ENCODE data around the gene PDCD1LG2.
"Not testable (repeated sequence)": the region's sequence is repeated elsewhere in the genome, so short reads cannot be mapped to it uniquely, and the experiment has no call there.

PDCD1LG2 gene

DNA sequence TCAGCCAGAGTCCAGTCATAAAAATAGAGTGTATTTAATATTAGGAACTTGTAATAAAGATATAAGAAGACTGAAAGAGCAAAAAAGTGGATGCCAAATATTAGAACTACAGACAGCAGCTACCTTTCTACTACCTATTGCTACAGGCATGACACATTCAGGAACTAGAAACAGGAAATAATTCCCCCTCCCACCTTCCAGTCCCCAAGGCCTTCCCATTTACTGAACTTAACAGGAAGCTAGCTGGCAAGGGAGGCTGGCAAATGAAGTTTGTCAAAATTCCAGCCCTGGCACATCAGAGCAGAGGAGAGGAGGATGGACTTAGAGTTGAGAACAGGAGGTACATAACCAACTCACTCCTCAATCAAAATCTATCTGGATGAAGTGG, 68.4 kb downstream of the PDCD1LG2 start:
- ChIA-PET POLR2A (no interaction called here), CTCF (interaction anchor here (1.1 to 5.1 kb wide), 3 partner anchors 10 to 128 kb away, joined by 4 to 31 read pairs (median 7); partner anchors contain the start of gene CD274)
- DNase-seq (ENCODE audit: low read depth, low spot score), result no peak
- TF ChIP-seq, protein P1, sequence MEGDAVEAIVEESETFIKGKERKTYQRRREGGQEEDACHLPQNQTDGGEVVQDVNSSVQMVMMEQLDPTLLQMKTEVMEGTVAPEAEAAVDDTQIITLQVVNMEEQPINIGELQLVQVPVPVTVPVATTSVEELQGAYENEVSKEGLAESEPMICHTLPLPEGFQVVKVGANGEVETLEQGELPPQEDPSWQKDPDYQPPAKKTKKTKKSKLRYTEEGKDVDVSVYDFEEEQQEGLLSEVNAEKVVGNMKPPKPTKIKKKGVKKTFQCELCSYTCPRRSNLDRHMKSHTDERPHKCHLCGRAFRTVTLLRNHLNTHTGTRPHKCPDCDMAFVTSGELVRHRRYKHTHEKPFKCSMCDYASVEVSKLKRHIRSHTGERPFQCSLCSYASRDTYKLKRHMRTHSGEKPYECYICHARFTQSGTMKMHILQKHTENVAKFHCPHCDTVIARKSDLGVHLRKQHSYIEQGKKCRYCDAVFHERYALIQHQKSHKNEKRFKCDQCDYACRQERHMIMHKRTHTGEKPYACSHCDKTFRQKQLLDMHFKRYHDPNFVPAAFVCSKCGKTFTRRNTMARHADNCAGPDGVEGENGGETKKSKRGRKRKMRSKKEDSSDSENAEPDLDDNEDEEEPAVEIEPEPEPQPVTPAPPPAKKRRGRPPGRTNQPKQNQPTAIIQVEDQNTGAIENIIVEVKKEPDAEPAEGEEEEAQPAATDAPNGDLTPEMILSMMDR (IDR thresholded peaks at IDR 0.05; ENCODE audit: insufficient read depth, low read length, missing control alignments), result no peak
- H3K4me3 ChIP-seq (ENCODE audit: low read depth, low read length), result no peak overlapping the region

DNA sequence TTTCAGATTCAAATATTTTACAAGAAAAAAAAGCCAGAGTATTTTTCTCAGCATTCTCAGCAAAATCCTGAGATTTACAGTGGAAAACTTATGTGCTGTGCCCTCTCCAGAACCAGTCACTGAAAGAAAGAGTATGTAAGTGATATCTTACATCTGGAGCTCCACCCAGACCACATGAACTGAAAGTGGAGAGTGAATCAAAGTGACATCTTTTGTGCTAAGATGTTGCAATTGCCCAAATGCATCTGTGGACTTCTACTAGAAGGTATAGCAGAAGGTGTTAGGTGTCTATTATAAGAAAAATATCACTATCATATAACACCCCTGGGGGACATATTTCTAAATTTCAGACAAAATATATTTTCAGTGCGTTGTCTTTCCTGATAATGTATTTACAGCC, 69.5 kb downstream of the PDCD1LG2 start:
- no peak for DNase-seq (ENCODE audit: low read depth, low spot score)
- CTCF ChIA-PET, result interaction anchor here (5.1 kb wide), 1 partner anchor 9 kb away, joined by 31 read pairs; no protein-coding TSS in a partner anchor
- POLR2A ChIA-PET, result no interaction called here
- no peak overlapping the region for H3K4me3 ChIP-seq (ENCODE audit: low read depth, low read length)
- TF ChIP-seq, protein P1 (IDR thresholded peaks at IDR 0.05; ENCODE audit: insufficient read depth, low read length, missing control alignments), result no peak

DNA sequence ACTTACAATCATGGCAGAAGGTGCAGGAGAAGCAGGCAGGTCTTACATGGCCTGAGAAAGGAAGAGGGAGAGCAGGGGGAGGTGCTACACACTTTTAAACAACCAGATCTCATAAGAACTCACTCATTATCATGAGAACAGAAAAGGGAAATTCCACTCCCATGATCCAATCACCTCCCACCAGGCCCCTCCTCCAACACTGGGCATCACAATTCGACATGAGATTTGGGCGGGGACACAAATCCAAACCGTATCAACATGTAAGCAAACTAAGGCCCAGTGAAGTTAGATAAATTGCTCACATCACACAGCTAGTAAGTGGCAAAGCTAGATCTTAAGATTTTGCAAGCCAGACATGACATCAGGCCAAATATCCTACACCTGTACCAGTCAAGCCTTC, 70.3 kb downstream of the PDCD1LG2 start:
- TF ChIP-seq, protein P1 (IDR thresholded peaks at IDR 0.05; ENCODE audit: insufficient read depth, low read length, missing control alignments), result no peak
- H3K4me3 ChIP-seq (ENCODE audit: low read depth, low read length), result no peak overlapping the region
- ChIA-PET POLR2A (no interaction called here), CTCF (interaction anchor here (5.1 kb wide), 1 partner anchor 8 kb away, joined by 31 read pairs; no protein-coding TSS in a partner anchor)
- no peak for DNase-seq (ENCODE audit: low read depth, low spot score)

DNA sequence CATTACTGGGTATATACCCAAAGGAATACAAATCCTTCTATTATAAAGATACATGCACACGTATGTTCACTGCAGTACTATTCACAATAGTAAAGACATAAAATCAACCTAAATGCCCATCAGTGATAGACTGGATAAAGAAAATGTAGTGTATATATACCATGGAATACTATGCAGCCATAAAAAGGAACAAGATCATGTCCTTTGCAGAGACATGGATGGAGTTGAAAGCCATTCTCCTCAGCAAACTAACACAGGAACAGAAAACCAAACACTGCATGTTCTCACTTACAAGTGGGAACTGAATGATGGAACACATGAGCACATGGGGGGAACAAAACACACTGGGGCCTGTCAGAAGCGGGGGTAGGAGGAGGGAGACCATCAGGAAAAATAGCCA, 71.4 kb downstream of the PDCD1LG2 start:
- DNase-seq (ENCODE audit: low read depth, low spot score); CTCF ChIA-PET; H3K4me3 ChIP-seq (ENCODE audit: low read depth, low read length); POLR2A ChIA-PET: not testable (repeated sequence)

DNA sequence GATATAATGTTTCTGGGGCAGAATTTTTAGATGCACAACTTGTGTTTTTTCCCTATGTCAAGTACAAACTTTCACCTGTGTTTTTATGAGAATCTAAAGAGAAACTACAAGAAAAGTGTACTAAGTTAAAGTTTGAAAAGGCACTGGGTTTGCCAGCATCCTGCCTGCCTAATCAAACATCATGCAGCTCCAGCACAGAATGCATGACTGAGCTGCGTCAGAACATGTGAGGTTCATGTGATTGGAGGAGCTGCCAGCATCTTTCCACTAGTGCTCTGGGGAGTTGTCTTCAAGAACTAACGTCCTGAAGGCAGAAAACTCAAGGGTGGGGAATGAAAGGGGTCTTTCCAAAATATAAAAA, 72.5 kb downstream of the PDCD1LG2 start:
- peak; percentile 26 for DNase-seq (ENCODE audit: low read depth, low spot score)
- POLR2A ChIA-PET, result interaction anchor here (0.6 to 1.5 kb wide), 2 partner anchors 72 to 75 kb away, joined by 4 read pairs; partner anchors contain the start of gene PDCD1LG2
- H3K4me3 ChIP-seq (ENCODE audit: low read depth, low read length), result no peak overlapping the region
- CTCF ChIA-PET, result interaction anchor here (0.8 to 3.0 kb wide), 8 partner anchors 8 to 594 kb away, joined by 3 to 26 read pairs (median 6); partner anchors contain the start of gene CD274
- TF ChIP-seq, protein P1 (IDR thresholded peaks at IDR 0.05; ENCODE audit: insufficient read depth, low read length, missing control alignments), result no peak

DNA sequence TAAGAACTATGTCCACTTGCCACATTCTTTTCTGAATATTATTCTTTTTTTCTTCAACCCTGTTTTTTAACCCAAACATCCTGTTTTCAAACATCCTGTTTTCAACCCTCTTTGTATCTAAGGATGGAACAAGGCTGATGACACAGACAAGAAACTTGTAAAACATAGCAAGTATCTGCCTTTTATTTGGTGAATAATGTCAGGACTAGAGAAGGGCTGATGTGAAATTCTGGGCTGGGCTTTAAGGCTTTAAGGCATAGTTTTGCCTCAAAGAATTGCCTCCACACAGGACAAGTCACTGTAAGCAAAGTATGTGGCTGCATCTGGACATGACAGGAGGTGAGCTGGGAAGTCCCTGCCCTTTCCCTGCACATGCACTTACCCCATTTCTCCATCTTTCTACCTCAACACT, 76.1 kb downstream of the PDCD1LG2 start:
- TF ChIP-seq, protein P1 (IDR thresholded peaks at IDR 0.05; ENCODE audit: insufficient read depth, low read length, missing control alignments), result no peak
- ChIA-PET POLR2A (interaction anchor here (0.9 to 1.7 kb wide), 3 partner anchors 14 to 136 kb away, joined by 3 to 6 read pairs (median 4); partner anchors contain the start of genes CD274 and PDCD1LG2), CTCF (interaction anchor here (0.7 to 5.7 kb wide), 11 partner anchors 8 to 824 kb away, joined by 3 to 99 read pairs (median 7); partner anchors contain the start of genes CD274, INSL6 and PLGRKT)
- DNase-seq (ENCODE audit: low read depth, low spot score), result peak; percentile 57
- no peak overlapping the region for H3K4me3 ChIP-seq (ENCODE audit: low read depth, low read length)

DNA sequence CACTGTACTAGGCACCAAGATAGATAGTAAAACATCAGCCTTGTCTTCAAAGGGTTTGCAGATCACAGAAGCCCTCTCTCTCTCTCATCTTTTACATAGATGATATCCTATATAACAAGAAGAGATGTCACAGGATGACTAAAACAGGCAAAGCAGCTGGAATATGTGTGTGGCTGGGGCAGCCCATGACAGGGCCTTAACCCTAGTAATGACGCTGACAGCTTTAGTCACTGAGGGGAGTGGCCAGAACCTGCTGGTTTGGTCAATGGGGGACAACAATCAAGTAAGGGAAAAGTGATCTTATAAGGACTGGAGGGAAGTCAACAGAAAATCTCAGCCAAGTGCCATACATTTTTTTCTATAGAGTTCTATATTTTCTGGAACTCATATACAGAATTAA, 76.7 kb downstream of the PDCD1LG2 start:
- peak; percentile 59 for DNase-seq (ENCODE audit: low read depth, low spot score)
- TF ChIP-seq, protein P1 (IDR thresholded peaks at IDR 0.05; ENCODE audit: insufficient read depth, low read length, missing control alignments), result no peak
- ChIA-PET POLR2A (interaction anchor here (0.7 to 1.7 kb wide), 4 partner anchors 13 to 137 kb away, joined by 3 to 6 read pairs (median 4); partner anchors contain the start of genes CD274 and PDCD1LG2), CTCF (interaction anchor here (0.7 to 5.7 kb wide), 14 partner anchors 8 to 825 kb away, joined by 3 to 99 read pairs (median 7); partner anchors contain the start of genes CD274, INSL6 and PLGRKT)
- no peak overlapping the region for H3K4me3 ChIP-seq (ENCODE audit: low read depth, low read length)

All from AG04449 (cell line).